Measurements from ENCODE around the gene HECTD1. TPM values are rescaled to one million over a fixed set of nuclear protein-coding genes. Genes with fewer than 3 reads are reported as not detected.
"Not testable (repeated sequence)": the region's sequence is repeated elsewhere in the genome, so short reads cannot be mapped to it uniquely, and the experiment has no call there.

Gene HECTD1
- 257 and 258 TPM in 2 replicates for total RNA-seq

DNA sequence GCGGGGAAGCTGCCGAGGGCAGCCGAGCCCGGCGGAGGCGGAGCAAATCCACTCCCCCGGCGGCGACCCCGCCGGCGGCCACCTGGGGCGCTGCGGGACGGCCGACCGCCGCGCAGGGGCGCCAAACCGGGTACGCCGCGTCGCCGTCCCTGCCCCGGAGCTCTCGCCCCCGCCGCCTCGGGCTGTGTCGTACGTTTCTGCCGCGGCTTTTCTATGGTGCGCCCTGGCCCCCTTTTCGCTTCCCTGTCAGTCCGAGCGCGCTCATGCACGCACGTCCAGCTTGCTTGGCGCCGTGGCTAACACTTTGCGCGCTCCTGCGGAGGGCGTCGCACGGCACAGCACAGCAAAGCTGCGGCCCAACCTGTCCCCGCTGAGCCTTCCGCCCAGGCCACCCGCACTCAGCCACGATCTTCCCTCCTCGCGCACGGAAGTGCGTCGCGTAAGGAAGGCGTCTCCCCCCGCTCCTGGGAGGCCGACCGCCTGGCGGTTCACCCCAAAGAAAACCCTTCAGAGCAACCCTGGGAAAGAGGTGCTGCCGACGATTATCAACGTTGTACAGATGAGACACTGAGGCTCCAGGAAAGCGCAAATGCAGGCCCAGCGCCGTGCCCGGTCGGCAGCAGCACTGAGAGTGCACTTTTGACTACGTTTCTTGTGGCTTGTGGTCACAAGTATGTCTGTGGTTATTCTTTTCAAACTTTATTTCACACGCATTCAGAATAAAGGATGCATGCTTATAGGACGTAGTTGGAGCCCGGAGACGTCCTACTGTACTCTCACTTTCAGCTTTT, at the start of gene HECTD1:
Gene HECTD1, minus strand, starts transcription at position 39 of the 791 bp plus-strand sequence. CDS start 1,857 bp downstream, outside the sequence.
- peak; percentile 70 to 88 for DNase-seq (ENCODE audit: low read depth in 2 of 2)

DNA sequence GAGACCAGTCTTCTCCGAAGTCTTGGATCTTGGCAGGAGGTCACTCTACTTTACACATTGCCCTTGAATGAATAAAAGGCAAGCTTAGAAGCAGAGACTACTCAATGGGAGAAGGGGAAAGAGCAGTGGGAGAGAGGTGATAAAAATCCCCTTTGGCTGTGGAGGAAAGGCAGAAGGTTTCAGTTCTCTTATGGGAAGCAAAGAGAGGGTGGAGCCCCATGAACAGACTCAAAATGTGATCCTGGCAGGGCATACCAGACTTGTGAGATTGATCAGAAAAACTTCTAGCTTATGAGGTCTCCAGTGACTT, 49.6 kb upstream of the HECTD1 start:
- no peak for DNase-seq (ENCODE audit: low read depth in 2 of 2)

DNA sequence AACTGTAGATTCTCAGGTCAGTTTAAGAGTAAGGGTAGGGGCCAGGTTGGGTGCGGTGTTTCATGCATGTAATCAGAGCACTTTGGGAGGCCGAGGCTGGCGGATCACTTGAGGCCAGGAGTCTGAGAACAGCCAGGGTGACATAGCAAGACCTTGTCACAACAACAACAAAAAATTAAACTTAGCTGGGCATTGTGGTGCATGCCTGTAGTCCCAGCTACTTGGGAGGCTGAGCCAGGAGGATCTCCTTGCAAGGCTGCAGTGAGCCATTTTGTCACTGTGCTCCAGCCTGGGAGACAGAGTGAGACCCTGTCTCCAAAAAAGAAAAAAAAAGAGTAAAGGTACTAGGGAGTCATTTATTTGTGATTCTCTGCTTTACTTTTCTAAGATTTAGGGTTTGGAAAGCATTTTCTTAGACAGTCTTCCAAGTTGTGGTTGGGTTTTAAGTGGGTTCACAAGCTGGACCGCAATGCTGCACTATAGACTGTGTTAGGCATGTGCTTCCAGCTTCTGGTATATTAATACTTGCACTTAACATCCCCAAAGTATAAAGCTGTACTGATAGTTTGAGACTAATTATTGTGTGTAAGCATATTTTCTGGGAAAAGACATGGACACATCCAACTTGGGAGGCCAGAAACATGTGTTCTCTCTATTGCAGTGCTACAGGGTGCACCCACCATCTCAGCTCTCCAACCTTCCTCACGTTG, 49.1 kb upstream of the HECTD1 start:
- no peak for DNase-seq (ENCODE audit: low read depth in 2 of 2)

DNA sequence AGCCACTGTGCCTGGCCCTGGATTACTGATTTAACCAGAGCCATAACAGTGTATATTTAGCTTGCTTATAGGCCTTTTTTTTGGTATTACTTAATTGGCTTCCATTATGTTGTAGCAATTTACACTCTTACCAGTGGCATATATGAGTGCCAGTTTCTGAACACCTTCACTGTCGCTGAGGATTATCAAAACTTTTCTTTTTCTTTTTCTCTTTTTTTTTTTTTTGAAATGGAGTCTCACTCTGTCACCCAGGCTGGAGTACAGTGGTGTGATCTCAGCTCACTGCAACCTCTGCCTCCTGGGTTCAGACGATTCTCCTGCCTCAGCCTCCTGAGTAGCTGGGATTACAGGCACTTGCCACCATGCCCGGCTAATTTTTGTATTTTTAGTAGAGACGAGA, 48.3 kb upstream of the HECTD1 start:
- DNase-seq (ENCODE audit: low read depth in 2 of 2), result not testable (repeated sequence)

DNA sequence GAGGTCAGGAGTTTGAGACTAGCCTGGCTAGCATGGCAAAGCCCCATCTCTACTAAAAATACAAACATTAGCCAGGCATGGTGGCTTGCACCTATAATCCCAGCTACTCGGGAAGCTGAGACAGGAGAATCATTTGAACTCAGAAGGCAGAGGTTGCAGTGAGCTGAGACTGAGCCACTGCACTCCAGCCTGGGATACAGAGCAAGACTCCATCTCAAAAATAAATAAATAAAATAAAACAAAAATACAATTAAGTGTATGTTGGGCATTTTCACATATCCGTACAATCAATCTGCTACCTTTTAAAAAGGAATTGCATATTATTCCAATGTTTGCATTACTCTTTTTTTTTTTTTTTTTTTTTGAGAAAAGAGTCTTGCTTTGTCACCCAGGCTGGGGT, 47.7 kb upstream of the HECTD1 start:
- no peak for DNase-seq (ENCODE audit: low read depth in 2 of 2)

DNA sequence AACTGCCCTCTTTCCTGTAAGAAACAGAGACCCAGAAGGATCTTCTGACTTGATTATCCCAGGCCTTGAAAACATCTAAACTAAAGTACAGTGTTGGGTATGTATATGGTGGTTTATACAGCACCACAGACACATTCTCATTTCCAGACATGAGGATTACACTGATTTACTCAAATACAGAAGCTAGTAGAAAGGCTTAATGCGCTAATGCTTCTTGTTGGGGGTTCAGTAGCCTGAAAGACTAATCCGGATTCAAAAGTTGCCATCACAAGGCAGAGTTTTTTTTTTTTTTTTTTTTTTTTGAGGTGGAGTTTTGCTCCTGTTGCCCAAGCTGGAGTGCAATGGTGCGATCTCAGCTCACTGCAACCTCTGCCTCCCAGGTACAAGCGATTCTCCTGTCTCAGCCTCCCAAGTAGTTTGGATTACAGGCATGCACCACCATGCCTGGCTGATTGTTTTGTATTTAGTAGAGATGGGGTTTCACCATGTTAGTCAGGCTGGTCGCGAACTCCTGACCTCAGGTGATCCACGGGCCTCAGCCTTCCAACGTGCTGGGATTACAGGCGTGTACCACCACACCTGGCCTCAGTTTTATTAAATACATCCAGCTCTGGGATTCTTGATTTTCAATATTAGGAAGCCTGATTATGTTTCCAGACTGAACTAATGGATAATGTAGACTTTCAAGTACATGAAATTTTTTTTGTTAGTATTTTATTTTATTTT, 46.3 kb upstream of the HECTD1 start:
- no peak for DNase-seq (ENCODE audit: low read depth in 2 of 2)

DNA sequence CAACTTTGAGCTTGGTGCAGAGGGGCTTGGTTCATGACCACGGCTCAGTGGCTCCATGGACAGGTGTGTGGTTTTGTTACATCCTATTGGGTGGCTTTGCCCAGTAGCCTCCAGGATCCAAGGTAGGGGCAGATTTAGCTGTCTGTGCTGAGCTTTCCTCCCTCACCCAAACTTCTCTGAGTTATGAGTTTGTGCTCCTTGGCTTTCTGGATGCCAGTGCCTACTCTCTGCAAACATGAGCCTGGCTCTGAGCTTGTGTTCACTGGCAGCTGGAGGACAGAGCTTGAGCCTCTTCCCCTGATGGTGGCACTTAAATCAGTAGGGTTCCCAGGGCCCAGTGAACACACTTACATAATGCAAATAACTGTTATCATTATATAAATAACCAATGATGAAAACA, 45.3 kb upstream of the HECTD1 start:
- DNase-seq (ENCODE audit: low read depth in 2 of 2), result no peak

DNA sequence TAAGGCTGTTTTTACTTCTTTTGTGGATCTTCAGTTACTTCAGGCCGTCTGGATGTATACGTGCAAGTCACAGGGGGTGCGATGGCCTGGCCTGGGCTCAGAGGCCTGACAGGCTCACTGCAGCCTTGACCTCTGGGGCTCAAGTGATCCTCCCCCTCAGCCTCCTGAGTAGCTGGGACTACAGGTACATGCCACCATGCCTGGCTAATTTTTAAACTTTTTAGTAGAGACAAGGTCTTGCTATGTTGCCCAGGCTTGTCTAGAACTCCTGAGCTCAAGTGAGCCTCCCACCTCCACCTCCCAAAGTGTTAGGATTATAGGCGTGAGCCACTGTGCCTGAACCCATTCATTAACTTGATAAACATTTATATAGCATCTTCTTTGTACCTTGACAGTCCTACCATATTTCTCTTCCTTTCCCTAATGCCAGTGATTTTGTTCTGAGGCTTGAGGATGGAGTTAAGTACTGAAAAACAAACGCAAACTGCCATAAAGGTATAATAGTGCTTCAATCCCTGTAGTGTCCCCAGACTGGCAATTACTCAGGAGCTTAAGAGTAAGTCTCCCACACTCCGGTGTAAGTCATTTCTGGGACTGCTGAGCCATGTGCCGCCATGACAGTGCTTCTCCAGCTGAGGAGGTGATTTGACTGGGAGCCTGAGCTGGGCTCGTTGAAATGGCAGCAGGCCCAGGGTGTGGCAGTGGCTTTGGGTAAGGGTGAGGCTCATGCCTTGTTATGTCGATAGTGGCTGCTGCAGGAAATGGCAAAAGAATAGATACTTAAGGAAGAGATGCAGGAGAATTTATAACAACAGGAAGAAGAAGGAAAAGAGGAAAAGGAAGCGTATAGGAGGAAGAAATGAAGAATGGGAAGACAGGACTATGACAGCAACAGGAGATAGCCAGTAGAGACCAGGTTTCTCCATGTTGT, 43.7 kb upstream of the HECTD1 start:
- no peak for DNase-seq (ENCODE audit: low read depth in 2 of 2)

DNA sequence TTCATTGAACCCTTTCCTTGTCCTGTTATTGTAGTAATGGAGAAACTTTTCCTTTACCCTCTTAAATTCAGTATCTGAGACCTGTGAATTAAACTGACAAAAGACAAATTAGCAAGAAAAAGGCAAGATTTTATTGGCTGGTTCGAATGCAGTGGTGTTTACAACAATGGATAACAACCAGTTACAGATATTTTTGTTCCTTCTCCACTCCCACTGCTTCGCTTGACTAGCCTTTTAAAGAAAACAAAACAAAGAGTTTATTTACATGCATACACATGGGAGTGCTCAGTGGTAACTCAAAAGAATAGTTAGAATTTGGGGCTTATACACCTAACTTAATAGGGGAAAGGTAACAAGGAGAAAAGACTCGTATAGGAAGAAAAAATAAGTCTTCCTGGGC, 37.0 kb upstream of the HECTD1 start:
- no peak for DNase-seq (ENCODE audit: low read depth in 2 of 2)

DNA sequence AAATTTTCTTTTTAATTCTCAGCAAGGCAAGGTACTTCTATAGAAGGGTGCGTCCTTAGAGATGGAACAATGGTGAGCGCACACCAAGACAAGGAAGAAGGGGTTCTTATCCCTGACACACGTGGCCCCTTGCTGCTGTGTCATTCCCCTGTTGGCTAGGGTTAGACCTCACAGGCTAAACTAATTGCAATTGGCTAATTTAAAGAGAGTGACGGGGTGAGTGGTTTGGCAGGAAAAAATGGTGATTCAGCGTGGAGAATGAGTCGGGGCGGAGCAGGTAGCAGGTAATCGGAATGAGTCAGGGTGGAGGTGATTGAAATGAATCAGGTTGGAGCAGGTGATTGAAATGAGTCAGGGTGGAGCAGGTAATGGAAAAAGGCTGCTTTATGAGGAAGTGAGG, 36.3 kb upstream of the HECTD1 start:
- no peak for DNase-seq (ENCODE audit: low read depth in 2 of 2)

DNA sequence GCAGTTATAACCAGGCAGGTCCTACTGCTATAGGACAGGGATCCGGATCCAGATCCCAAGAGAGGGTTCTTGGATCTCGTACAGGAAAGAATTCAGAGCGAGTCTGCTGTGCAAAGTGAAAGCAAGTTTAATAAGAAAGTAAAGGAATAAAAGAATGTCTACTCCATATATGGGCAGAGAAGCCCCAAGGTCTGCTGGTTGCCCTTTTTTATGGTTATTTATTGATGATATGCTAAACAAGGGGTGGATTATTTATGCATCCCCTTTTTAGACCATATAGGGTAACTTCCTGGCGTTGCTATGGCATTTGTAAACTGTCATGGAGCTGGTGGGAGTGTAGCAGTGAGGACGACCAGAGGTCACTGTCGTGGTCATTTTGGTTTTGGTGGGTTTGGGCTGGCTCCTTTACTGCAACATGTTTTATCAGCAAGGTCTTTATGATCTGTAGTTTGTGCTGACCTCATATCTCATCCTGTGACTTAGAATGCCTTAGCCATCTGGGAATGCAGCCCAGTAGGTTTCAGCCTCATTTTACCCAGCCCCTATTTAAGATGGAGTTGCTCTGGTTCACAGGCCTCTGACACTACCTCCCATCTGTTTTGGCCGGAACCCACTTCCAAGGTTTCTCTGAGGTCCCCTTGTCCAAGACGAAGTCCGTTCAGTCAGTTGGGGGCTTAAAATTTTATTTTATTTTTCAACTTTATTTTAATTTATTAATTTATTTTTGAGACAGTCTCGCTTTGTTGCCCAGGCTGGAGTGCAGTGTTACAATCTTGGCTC, 34.8 kb upstream of the HECTD1 start:
- not testable (repeated sequence) for DNase-seq (ENCODE audit: low read depth in 2 of 2)

DNA sequence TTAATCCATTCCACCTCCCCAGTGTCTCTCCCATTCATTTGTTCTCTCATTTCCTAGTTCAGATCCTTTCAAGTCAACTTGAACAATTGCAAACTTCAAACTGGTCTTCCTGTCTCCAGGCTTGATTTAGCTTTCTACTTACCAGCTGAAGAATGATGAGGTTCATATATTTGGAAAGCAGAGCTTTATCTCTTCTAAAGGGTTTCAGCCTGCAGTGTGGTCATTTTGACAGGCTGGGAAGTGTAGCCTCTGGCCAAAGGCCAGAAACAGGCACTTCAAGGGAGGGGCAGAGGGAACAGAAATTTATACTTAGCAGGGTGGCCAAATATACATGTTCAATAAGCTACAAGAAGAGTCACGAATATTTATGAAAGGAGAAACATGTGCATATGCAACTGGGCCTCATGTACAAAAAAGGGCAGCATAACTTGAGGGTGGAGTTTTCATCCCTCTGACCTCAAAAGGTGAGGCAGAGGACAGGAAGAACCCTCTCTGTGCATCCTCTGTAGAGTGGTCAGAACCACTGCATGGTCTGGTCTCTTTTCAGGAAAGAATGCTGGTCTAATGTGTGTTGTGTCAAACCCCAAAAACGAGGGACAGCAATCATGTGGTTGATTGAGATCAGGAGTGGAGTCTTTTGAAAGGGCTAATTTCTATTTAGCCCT, 34.0 kb upstream of the HECTD1 start:
- no peak for DNase-seq (ENCODE audit: low read depth in 2 of 2)

DNA sequence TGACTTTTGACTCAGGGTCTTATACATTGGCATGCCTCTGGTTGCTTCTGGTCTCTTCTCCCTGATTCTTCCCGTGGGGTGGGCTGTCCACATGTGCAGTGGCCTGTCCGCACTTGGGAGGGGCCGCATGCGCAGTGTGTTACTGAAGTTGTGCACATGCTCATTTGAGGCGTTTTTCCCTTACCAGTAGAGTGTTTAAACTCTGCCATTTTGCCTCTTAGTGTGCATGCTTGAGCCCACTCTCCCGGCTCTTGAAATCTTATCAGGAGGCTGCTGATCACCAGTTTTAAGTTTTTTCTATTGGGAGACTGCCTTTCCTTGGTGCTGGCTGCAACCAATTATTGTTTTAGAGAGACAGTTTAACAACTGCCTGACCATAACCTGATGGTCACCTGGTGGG, 32.1 kb upstream of the HECTD1 start:
- DNase-seq (ENCODE audit: low read depth in 2 of 2), result no peak

DNA sequence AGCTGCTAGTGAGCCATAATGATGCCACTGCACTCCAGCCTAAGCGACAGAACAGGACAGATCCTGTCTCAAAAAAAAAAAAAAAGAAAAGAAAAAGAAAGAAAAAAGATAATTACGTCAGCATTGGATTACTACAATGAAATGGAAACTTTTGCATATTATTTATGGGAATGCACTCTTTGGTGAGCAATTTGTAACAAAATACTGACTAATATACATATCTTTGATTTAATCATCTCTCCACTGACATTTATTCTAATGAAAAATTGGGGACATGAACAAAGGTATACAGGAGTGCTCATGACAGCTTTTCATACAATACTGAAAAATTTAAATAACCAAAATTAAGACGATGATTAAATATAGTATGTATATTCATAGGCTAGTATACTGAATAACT, 27.9 kb upstream of the HECTD1 start:
- DNase-seq (ENCODE audit: low read depth in 2 of 2), result no peak

DNA sequence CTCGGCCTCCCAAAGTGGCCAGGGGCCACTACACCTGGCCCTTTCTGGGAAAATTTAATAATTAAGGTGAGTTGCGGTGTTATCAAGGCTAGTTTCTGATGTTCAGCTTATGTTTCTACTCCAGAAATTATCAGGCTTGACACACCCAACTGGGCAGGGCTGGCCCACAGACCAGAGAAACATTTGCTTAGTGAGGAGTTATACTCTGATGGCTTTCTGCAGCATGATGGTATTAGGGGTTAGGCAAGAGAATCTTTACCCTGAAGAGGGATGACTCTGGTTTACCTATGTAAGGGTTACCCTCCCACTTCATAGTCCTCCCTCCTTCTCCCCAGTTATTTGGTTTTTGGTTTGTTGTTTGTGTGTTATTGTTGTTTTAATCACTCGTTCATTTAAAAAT, 24.5 kb upstream of the HECTD1 start:
- no peak for DNase-seq (ENCODE audit: low read depth in 2 of 2)

DNA sequence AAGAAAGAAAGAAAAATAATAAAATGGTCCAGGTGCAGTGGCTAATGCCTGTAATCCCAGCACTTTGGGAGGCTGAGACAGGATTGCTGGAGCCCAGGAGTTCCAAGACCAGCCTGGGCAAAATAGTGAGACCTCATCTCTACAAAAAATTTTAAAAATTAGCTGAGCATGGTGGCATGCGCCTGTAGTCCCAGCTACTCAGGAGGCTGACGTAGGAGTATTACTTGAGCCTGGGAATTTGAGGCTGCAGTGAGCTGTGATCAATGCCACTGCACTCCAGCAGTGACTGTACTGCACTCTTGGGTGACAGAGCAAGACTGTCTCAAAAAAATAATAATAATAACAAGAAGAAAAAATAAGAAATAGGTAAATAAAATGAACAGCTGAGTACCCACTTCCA, 23.7 kb upstream of the HECTD1 start:
- not testable (repeated sequence) for DNase-seq (ENCODE audit: low read depth in 2 of 2)

DNA sequence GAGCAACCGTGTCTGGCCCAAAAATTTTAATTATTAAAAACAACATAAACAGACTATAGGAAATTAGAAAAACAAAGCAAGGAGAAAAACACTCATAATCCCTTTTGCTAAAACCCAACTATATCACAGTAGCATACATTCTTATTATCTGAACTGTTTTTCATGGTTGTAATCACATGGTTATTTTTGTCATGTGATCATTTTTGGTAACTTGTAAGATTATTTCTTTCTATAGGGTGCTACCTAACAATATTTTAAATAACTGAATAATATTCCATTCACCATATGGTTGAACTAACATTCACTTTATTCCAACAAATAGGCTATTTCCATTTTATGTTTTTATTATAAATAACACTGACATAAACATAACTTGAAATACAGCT, 23.0 kb upstream of the HECTD1 start:
- DNase-seq (ENCODE audit: low read depth in 2 of 2), result no peak

DNA sequence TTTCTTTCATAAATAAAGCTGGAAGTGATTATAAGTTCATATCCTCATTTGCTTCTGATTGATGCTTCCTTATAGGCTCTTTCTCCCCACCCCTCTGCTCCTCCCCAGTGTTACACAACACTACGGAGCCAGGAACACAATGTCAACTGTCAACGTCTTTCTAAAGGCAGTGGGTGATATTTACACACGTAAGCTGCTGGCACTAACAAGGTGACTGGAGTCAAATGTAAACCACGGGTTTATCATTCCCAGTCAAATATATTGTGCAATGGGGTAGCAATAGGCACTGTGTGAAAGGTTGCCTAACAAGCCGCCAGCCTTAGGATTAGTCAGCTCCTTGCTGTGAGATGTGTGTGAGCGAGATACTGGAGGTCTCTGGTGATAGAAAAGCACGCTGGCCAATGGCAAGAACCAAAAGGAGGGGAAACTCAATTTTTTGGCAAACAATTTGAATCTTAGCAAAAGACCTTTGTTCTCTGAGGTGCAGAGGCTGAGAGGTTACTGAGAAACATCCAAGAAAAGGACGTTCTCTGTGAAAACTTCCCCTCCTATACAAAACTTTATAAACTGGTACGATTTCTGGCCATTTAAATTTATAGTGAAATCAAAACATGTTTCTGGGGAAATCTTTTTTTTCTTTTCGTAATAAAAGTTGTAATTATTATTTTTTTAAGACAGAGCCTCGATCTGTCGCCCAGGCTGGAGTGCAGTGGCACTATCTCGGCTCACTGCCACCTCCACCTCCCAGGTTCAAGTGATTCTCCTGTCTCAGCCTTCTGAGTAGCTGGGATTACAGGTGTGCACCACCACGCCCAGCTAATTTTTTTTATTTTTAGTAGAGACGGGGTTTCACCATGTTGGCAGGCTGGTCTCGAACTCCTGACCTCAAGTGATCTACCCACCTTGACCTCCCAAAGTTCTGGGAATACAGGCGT, 22.3 kb upstream of the HECTD1 start:
- no peak for DNase-seq (ENCODE audit: low read depth in 2 of 2)

DNA sequence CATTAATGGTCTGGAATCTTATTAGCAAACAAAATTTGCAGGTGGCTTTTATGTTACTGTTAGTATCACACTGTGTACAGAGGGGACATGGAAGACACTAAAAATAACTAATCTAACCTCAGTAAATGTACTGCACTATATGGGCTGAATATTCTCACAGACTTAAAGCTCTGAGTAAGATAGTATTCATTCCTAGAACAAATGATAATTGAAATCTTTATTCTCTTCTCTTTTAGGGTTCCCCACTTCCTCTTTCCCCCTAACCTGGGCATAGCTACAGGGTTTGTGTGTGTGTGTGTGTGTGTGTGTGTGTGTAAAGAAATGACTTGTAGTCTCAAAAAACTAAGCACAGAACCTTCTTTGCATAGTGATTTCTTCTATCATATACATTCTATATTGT, 21.4 kb upstream of the HECTD1 start:
- no peak for DNase-seq (ENCODE audit: low read depth in 2 of 2)

Data from dermis microvascular lymphatic vessel endothelial cell (primary cell).